ENCODE measurements around the gene CPNE1.

DNA sequence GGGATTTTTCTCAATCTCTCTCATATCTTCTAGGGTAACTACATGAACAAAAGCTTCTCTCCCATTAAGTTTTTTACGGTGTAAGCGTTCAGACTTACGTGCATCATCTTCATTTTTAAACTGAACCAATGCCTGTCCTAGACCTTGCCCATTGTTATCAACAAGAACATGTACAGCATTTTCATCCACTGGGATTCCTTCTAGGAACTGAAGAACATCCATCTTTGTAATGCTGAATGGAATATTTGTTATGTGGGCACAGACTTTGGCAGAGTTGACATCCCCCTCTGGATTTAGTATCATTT is 11.3 kb downstream of the CPNE1 start:
- TF ChIP-seq CTCF (IDR thresholded peaks at IDR 0.05) (no peak), ZFX (IDR thresholded peaks at IDR 0.05; ENCODE audit: borderline replicate concordance) (no peak)
